Glutamatergic neuron (in vitro differentiated cells): Measurements from ENCODE around the gene DNM3. TPM values are rescaled to one million over a fixed set of nuclear protein-coding genes. Genes with fewer than 3 reads are reported as not detected.

ENCODE experiments used
- DNase-seq: peaks from one replicate; pipeline ENCODE4 v3.0.0; 2022
- H3K27ac Mint-ChIP-seq: one replicate; pipeline ENCODE4 v1.8.0; 2020; ENCODE audit warnings: mild to moderate bottlenecking, mixed read lengths, inconsistent platforms; ENCODE audit not compliant: unreplicated experiment
- H3K27me3 Mint-ChIP-seq: one replicate; pipeline ENCODE4 v1.8.0; 2020; ENCODE audit warnings: mild to moderate bottlenecking, moderate library complexity, mixed read lengths, inconsistent platforms; ENCODE audit not compliant: unreplicated experiment
- H3K36me3 Mint-ChIP-seq: one replicate; pipeline ENCODE4 v1.8.0; 2020; ENCODE audit warnings: mild to moderate bottlenecking, mixed read lengths, inconsistent platforms; ENCODE audit not compliant: unreplicated experiment
- H3K4me1 Mint-ChIP-seq: one replicate; pipeline ENCODE4 v1.8.0; 2020; ENCODE audit warnings: mild to moderate bottlenecking, low read depth, mixed read lengths, inconsistent platforms; ENCODE audit not compliant: unreplicated experiment
- H3K4me3 Mint-ChIP-seq: one replicate; pipeline ENCODE4 v1.8.0; 2020; ENCODE audit warnings: mild to moderate bottlenecking, mixed read lengths, inconsistent platforms; ENCODE audit not compliant: unreplicated experiment
- H3K9me3 Mint-ChIP-seq: one replicate; pipeline ENCODE4 v1.8.0; 2020; ENCODE audit warnings: mild to moderate bottlenecking, moderate library complexity, mixed read lengths, inconsistent platforms; ENCODE audit not compliant: unreplicated experiment
- total RNA-seq: library from RNA; stranded (reverse); fragmentation: NEBNext Ultra II Directional; extraction: Animal tissue kit (Norgen Biotek cat#: 25700); gene quantifications from one replicate; pipeline ENCODE4 v1.2.1, GENCODE V29; 2021; ENCODE audit not compliant: unreplicated experiment
- TF ChIP-seq, protein P1 (sequence below): fragments of 200-600 bp; sonication (generic); IDR thresholded peaks from one replicate; pipeline ENCODE4 v1.5.0; 2021; ENCODE audit not compliant: partially characterized antibody, unreplicated experiment

The DNM3 gene
- total RNA-seq, 1 donor from 2014 or later: 11.4 TPM

DNA sequence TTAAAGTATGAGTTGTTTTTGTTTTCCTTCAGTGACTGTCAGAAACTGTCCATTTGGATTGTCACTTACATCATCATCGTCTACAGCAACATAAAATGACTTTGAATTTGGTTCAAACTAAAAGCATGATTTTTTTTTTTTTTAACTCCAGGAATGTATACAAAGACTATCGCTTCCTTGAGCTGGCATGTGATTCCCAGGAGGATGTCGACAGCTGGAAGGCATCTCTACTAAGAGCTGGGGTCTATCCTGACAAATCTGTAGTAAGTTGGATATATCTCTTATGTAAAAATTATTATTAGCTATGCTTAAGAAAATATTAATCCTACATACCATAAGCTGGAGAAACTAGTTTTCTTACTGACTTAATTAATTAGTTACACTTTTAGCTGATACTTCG is 467.3 kb downstream of the DNM3 start:
- Mint-ChIP-seq H3K27me3 (no peaks in the 10 kb centered on the region), H3K36me3 (peaks cover 4% of the 10 kb centered on the region)

DNA sequence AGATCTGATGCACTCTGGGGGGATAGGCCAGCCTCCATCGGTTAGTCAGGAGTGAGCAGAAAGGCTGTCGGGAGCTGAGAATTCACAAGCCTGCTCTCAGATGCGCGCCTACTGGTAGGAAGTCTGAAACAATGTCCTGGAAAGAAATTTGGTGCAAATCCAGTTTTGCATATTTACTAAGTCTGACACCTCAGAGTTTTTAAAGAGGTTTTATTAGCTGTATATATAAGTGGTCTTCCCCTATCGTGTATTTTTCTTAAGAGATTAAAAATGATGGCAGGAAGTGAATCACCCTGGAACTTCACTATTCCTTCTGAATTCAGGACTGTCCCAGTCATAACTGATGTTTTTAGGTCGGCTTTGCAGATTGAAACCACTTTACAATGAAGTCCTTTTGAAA is 479.4 kb downstream of the DNM3 start:
- peaks cover 6% of the 10 kb centered on the region for H3K4me1 Mint-ChIP-seq
- no peak for DNase-seq
- H3K9me3 Mint-ChIP-seq: no peaks in the 10 kb centered on the region
- no peaks in the 10 kb centered on the region for H3K27me3 Mint-ChIP-seq
- H3K4me3 Mint-ChIP-seq: no peak overlapping the region
- TF ChIP-seq, protein P1, sequence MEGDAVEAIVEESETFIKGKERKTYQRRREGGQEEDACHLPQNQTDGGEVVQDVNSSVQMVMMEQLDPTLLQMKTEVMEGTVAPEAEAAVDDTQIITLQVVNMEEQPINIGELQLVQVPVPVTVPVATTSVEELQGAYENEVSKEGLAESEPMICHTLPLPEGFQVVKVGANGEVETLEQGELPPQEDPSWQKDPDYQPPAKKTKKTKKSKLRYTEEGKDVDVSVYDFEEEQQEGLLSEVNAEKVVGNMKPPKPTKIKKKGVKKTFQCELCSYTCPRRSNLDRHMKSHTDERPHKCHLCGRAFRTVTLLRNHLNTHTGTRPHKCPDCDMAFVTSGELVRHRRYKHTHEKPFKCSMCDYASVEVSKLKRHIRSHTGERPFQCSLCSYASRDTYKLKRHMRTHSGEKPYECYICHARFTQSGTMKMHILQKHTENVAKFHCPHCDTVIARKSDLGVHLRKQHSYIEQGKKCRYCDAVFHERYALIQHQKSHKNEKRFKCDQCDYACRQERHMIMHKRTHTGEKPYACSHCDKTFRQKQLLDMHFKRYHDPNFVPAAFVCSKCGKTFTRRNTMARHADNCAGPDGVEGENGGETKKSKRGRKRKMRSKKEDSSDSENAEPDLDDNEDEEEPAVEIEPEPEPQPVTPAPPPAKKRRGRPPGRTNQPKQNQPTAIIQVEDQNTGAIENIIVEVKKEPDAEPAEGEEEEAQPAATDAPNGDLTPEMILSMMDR: no peak
- no peaks in the 10 kb centered on the region for H3K36me3 Mint-ChIP-seq
- H3K27ac Mint-ChIP-seq: no peak overlapping the region

More for the DNA sequence above, 467.3 kb downstream of the DNM3 start:
- Mint-ChIP-seq H3K27ac (no peak overlapping the region), H3K9me3 (peaks cover 6% of the 10 kb centered on the region), H3K4me3 (no peak overlapping the region), H3K4me1 (no peaks in the 10 kb centered on the region)
- TF ChIP-seq, protein P1: no peak
- no peak for DNase-seq

DNA sequence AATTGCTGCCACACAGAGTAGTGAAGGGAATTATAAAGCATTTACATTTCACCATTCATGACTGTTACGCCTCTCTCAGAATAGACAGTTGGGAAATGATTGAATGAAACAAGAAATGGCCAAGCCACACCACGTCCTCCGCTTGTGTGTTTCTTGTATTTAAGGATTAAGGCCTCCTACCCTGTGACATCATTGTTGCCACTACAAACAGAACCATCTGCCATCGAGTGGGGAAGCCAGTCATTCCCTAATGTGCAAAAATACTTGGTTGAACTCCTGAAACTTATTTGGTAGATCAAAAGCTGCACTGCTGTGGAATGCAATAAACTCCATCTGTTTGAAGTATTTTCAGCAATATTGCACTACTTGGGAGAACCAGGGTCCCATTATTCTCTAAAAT is 480.2 kb downstream of the DNM3 start:
- H3K4me1 Mint-ChIP-seq: peaks cover 6% of the 10 kb centered on the region
- H3K4me3 Mint-ChIP-seq: no peak overlapping the region
- H3K27ac Mint-ChIP-seq: no peak overlapping the region
- no peaks in the 10 kb centered on the region for H3K9me3 Mint-ChIP-seq
- H3K36me3 Mint-ChIP-seq: no peaks in the 10 kb centered on the region
- TF ChIP-seq, protein P1: no peak
- no peaks in the 10 kb centered on the region for H3K27me3 Mint-ChIP-seq
- DNase-seq: no peak

DNA sequence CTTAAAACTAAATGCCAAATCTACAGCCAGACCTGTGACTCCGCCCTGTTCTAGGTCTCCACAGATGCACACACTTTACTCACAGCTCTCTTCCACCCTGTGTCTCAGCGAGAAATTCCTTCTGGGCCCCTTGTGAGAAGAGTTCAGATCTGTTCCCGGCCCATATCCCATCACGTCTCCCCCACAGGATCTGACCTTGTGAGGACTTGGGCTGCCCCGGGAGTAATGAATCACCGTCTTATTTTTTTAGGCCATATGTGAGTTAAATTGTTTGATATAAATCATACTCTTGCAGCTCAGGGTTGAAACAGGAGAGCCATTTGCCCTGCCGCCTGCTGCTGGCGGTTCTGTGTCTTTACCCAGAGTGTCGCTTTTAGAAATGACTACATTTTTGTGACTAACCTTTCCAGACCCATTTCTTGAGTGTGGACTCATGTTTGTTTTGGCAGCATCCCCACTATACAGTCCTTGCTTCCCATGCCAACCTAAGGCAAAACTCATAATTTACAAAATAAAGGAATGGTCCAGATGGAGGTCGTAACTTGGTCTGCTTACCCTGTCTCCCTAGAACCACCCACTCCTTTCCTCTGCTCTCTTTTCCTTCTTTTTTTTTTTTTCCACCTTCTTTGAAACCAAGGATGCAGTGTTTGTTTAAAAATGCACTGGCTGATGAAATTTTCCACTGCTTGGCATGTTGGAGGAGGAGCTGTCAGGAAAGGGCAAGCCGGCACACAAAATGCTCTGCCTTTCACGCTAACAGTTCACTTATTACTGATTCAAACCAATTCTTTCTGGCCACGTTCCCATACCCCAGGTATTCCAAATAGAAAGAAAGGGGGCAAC is 481.1 kb downstream of the DNM3 start:
- Mint-ChIP-seq H3K27ac (no peak overlapping the region), H3K4me1 (peaks cover 6% of the 10 kb centered on the region), H3K36me3 (no peaks in the 10 kb centered on the region), H3K4me3 (no peak overlapping the region), H3K9me3 (no peaks in the 10 kb centered on the region), H3K27me3 (no peaks in the 10 kb centered on the region)
- DNase-seq: no peak
- TF ChIP-seq, protein P1: no peak

DNA sequence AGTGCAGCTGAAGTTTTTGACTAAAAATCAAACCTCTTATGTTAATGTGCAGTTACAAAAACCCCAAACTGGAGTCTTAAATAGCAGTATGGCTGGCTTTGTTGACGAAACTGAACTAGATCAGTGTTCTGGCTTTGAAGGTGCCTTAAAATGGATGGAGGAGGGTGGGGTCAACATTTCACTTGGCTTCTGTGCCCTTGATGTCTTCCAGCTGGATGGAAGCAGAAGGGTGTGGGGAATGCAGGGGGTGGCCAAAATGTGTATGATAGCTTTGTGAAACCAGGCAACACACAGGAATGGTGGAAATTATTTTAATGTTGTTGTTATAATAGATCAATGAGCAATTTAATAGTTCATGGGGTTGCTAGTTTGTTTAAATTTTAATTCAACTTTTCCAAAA is 482.4 kb downstream of the DNM3 start:
- no peak overlapping the region for H3K27ac Mint-ChIP-seq

More for the DNA sequence above, 482.4 kb downstream of the DNM3 start:
- no peak for DNase-seq
- Mint-ChIP-seq H3K36me3 (peaks cover 4% of the 10 kb centered on the region), H3K9me3 (no peaks in the 10 kb centered on the region), H3K4me1 (peaks cover 6% of the 10 kb centered on the region), H3K27me3 (no peaks in the 10 kb centered on the region), H3K4me3 (no peak overlapping the region)
- TF ChIP-seq, protein P1: no peak
